HS-27A (cell line): Measurements from ENCODE around the gene ALG9.

Experiments used
- DNase-seq: peaks from one replicate; pipeline ENCODE4 v3.0.0-alpha.2; 2012; ENCODE audit warnings: low read depth, missing footprints

ALG9 gene

GRCh38 chr11:111765320-111765983 lies 105.9 kb downstream of the ALG9 start:
- no peak for DNase-seq

- DNase-seq: no peak
Measured at GRCh38 chr11:111764621-111765020, 106.8 kb downstream of the ALG9 start.

DNA sequence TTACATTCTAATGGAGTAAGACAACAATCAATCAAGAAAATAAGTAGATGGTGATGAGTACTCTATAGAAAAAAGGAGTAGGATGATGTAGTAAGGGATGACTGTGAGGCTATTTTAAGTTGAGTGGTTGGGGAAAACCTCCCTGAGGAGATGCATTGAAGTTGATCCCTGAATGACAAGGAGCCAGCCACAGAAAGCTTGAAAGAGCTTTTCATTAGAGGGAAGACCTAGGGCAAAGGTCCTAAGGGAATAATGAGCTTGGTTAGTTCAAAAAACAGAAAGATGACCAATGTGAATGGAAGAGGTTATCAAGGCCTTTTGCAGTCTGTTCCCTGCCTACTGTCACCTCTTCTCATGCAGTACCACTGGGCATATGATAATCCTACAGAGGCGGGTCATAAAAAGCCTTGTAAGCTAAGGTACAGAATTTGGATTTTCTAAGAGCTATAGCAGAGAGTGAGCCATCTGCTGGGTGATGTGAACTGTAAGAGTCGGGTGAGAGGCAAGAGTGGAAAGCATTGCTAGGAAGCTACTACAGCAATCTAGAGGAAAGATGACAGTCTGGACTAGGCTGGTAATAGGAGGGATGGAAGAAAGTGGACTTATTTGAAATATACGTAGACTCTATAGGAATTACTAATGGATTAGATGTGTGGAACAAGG lies 108.3 kb downstream of the ALG9 start:
- no peak for DNase-seq

- DNase-seq: no peak
Measured at GRCh38 chr11:111762526-111762925, 108.9 kb downstream of the ALG9 start.

- DNase-seq: no peak
Measured at GRCh38 chr11:111761036-111761435, 110.3 kb downstream of the ALG9 start.

DNA sequence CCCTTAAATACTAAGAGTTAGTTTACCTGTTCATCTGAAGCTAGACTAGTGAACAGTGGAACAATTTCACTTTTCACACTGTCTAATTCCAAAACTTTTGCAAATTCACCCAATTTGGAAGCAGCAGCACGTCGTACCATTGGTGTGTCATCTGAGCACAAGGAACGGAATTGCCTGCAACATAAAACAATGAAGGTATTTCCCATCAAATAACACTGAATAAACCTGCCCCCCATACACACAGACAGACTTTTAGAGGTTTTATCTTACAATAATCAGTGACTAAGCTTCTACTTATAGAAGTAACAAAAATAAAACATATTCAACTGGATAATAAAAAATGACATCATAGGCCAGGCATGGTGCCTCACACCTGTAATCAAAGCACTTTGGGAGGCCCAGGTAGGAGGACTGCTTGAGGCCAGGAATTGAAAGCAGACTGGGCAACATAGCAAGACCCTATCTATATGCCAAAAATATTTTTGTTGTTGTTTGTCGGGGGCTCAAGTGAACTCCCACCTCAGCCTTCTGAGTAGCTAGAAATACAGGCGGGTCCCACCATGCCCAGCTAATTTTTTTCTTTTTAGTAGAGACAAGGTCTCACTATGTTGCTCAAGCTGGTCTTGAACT lies 111.5 kb downstream of the ALG9 start:
- no peak for DNase-seq

DNA sequence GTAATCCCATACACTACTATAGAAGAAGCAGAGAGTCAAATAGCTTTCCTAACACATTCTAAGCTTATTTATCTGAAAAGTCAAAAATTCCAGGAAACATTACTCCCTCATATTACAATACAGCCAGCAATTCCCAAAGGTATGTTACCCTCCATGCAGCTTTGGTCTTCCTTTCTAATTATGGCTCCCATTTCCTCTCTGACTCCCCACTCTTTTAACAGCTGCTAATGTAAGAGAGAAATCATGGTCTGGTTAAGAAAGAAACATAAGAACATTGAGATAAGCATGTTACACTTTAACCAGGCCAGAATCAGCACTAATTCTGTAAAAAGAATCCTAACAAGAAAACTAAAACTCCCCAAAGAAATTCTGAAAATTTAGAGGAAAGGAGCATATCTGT lies 112.0 kb downstream of the ALG9 start:
- no peak for DNase-seq

DNA sequence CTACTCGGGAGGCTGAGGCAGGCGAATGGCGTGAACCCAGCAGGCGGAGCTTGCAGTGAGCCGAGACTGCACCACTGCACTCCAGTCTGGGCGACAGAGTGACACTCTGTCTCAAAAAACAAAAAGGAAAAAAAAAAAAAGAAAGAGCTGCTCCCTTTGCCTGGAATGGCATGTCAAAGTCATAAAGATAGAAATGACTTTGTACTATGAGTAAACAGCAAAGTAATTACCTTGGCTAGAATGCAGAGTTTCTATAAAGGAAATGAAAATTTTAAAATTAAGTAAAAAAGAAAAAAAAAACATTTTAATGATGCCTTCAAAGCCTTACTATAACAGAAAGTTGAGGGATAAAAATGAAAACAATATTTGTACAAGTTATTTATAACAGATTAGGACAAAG lies 115.3 kb downstream of the ALG9 start:
- no peak for DNase-seq

GRCh38 chr11:111749646-111750045 lies 121.7 kb downstream of the ALG9 start:
- no peak for DNase-seq

GRCh38 chr11:111748035-111748804 lies 123.2 kb downstream of the ALG9 start:
- no peak for DNase-seq

GRCh38 chr11:111745719-111746504 lies 125.5 kb downstream of the ALG9 start:
- no peak for DNase-seq

- no peak for DNase-seq
Measured at GRCh38 chr11:111743700-111744099, 127.7 kb downstream of the ALG9 start.

- no peak for DNase-seq
Measured at GRCh38 chr11:111741751-111742150, 129.6 kb downstream of the ALG9 start.

DNA sequence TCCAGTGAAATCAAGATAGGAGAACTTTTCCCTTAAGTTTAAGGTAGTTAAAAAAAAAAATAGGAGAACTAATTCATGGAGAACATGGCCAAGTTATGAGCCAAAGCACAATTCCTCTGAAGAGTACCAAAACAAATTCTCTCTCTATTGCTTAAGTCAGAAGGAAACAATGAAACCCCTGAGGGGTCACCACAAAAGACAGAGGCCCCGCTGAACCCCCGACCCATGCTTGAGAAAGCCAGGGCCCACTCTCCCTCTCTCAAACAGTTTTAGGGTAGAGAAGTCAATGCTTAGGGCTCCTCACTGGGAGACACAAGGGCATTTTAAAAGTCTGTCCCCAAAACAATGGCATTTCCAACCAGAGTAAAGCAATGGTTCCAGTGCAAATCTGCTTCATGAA lies 132.1 kb downstream of the ALG9 start:
- no peak for DNase-seq

DNA sequence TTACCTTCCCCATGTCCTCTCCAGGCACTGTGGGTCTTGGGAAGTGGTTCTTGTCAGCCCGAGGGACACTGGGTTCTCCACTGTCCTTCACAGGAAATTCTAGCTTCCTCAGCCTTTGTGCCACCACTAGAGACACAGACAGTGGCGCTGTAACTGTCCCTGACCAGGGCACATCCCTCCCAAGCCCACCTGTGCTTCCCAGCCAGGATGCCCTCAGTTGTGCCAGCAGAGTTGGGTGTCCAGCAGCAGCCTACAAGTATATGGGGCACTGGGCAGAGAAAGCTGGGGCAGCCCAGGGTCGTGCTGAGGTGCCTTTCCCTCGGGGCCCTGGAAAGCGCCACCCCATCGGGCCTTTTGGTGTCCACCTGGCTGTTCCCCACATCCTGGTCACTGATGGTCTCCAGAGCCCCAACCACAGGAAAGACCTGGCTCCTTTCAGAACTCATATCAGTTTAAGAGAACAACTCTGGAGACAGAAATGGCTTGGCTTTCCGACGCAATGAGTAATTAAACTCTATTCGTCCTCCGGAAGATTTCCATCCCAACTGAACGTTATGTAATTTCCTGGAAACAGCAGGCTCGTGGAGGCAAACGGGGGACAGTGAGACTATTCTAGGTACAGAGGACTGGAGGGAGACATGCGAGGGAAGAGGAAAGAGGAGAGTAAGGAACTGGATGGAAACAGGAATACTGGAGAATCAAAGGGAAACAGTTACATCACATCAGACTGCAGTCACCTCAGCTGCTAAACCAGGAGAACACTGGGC lies 133.8 kb downstream of the ALG9 start:
- no peak for DNase-seq

GRCh38 chr11:111736621-111737443 lies 134.5 kb downstream of the ALG9 start:
- DNase-seq: no peak
